Limb (tissue), 2 donors: ENCODE data around the gene RFT1.
"Not testable (repeated sequence)": the region's sequence is repeated elsewhere in the genome, so short reads cannot be mapped to it uniquely, and the experiment has no call there.

Experiments used
- DNase-seq, 2 donors: peaks; one replicate each; pipeline ENCODE4 v3.0.0-alpha.2; 2016; ENCODE audit errors: extremely low spot score in 2 of 2

Gene RFT1

DNA sequence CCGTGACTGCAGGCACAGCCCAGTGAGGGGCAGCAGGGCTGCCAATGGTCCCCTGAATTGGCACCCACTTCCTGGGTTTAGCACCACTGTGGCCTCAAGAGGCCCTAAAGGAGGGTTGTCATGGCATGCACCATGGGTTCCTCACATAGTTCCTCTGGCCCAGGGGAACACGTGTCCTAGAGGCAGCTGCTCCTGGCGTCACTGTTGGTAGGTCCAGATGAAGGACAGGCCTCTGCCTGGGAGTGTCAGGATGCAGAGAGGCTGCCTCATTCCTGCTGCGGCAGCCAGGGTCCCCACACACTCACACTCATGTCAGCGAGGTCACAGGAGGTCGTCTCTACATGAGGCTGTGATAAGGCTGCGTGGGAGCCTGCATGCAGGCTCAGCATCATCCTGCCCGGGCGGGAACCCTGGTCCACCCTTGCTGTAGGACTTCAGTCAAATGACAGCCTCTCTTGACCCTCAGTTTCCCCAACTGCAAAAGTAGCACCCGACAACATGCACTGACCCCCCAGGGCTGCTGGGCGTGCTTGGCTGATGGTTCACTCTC lies 58.3 kb downstream of the RFT1 start:
- DNase-seq = no peak

DNA sequence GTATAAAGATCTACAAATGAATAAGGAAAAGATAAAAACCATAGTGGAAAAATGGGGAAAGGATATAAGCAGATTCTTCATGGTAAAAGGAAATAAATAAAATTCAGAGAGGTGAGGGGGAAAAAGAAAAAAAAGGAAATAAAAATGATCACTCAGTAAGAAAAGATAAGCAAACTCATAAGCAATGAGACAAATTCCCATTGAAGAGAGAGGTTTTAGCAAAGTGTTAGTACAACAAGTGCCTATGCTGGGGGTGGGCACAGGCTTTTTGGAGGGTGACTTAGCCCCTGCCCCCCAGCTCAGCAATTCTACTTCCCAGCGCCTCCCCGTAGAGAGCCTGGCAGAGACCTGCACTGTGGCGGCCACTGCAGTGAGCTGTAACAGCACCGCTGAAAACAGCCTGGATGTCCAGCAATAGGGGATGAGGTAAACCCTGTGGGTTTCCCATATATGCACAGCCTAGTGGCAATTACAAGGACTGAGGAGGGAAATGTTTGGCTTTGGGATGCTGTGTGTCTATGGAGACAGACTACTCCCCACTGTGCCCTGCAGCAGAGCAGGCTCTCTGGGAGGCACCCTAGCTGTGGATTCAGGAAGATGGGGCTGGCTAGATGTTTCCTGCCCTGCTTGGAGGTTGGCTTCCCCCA lies 60.7 kb downstream of the RFT1 start:
- peak in 1 of 2 donors; percentile 16 for DNase-seq

GRCh38 chr3:53068176-53068575 lies 62.1 kb downstream of the RFT1 start:
- peak in 1 of 2 donors; percentile 9 for DNase-seq

DNA sequence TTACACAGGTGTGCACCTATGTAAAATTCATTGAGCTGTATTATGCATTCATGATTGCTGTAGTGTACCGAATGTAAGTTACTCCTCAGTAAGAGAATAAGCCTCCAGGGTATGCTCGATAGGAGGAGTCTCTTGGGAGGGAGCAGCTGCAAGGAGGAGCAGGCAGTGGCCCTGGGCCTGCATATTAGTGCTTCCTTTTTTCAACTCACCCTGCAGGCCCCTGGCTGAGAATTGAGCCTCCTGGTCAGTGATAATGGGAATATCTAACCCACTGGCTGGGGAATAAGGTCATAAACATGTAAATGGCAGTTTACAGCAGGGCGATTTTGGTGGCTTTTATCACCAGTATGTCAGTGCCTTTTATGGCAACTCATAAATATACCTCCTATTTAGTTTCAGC lies 62.7 kb downstream of the RFT1 start:
- DNase-seq = peak in 1 of 2 donors; percentile 14

DNA sequence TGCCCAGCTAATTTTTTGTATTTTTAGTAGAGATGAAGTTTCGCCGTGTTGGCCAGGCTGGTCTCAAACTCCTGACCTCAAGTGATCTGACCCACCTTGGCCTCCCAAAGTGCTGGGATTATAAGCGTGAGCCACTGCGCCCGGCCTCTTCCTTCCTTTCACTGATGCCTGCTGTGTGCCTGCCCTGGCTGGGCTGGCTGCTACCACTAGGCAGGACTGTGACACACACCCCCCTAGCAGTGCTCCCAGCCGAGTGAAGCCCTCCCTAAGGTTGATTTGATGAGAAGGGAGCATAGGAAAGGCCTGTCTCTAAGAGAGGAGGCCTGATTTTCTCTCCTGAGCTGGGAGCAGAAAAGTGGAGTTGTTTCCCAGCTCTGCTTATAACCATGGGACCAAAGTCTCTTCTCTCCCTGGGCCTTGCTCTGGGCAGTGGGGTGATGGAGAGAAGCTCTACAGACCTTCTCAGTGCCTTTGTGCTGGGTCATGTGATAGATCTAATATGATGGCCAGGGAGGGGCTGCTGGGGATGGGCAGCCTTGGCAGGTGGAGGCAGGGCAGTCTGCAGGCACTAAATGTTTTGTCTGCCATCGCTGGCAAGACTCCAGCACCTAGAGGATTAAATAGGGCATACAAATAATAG lies 64.3 kb downstream of the RFT1 start:
- DNase-seq = peak in 1 of 2 donors; percentile 12

GRCh38 chr3:53062905-53063304 lies 67.3 kb downstream of the RFT1 start:
- DNase-seq = no peak

DNA sequence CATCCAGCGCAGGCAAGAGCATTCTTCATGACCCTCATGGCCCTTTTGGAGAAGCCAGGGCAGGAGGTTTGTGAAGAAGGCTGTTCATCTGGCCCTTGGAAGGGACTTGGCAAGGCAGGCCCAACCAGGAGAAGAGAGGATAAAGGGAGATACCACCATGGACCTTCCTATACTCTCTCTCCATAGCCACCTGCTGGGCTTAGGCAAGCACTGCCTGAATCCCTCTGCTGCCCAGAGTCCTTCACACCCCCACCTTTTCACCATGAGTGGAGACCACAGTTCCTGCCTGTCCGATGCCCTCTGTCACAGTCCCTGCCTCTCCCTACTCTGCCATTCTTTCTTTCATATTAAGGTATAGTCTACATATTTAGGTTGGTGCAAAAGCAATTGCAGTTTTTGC lies 73.8 kb downstream of the RFT1 start:
- no peak for DNase-seq

DNA sequence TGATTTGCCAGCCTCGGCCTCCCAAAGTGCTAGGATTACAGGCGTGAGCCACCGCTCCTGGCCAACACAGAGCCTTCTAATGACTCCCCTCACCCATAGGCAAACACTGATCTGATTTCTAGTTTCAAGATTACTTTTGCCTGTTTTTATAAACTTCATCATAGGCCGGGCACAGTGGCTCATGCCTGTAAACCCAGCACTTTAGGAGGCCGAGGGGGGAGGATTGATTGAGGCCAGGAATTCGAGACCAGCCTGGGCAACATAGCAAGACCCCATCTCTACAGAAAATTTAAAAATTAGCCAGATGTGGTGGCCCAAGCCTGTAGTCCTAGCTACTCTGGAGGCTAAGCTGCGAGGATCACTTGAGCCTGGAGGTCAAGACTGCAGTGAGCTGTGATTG lies 76.0 kb downstream of the RFT1 start:
- DNase-seq = not testable (repeated sequence)

DNA sequence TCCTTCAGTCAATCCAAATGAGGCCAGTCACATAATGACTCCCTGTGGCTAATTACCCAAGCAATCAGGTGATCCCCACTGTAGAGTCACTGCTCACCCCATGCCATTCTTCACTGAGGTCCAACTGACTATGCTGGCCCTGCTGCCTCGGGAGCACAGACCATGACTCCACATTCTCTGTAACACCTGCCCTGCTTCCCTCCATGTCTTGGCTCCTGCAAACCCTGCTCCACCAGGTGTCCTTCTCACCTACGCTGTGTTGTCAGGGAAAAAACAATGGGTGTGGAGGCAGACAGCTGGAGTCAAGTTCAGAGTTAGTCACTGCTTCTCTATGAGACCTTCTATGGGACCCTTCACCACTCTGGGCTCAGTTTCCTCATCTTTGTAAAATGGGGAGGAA lies 78.3 kb downstream of the RFT1 start:
- DNase-seq = no peak

DNA sequence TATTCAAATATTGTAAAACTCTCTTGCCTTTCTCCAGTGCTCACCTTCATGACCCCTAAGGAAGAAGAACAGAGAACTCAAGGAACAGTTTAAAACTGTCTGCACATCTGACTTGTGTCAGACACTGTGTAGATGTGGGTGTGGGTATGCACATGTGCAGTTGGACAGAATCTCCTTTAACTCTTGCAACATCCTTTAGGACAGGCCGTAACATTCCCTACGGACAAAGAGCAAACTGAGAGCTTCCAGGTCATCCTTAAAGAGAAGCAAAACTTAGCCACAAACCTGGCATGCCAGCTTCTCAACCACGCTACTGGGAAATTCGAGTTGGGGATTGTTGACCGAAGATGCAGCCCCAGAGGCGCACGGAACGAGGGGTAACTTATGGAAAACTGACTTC lies 80.2 kb downstream of the RFT1 start:
- DNase-seq = no peak

GRCh38 chr3:53046171-53047170 lies 83.8 kb downstream of the RFT1 start:
- DNase-seq = peak in 1 of 2 donors; percentile 71

- DNase-seq = peak; percentile 60 to 87
Measured at GRCh38 chr3:53045518-53046170, 84.6 kb downstream of the RFT1 start, which contains the start of gene SFMBT1. SFMBT1 (minus strand) TSS chr3:53046073; CDS start chr3:52969128, 76,945 bp downstream.

DNA sequence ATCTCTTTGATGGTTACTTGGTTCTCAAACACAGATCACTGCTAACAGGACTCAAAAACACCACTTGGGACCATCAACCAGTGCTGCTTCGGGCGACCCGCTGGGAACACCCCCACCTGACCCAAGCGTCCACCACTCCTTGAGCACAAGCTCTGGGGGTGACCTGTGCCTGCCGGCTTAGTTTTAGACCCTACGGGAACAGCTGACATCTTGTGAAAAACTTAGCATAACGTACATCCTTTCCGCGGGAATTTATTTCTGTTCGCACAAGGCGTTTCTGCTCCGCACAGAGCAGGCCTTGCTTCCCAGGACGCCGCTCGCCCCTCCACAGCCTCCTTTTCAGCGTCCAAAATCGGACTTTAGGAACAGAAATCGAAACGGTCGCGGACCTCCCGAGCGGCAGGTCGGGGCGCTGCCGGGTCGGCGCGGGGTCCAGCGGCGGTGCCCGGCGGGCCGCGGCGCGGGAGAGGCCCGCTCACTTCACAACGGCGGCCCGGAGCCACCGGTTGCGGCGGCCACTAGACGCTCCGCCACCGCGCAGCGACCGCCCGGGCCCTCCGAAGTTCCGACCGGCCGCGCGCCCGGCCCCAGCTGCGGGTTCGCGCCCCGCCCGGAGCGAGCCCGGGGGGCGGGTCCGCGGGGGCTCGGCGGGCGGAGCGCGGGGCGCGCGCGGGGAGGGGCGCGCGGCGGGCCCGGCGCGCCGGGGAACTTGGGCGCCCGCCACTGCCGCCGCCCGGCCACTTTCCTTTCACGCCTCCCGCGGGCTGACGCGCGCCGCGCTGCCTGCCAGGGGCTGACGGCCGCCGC lies 85.3 kb downstream of the RFT1 start:
- peak; percentile 48 to 71 for DNase-seq

DNA sequence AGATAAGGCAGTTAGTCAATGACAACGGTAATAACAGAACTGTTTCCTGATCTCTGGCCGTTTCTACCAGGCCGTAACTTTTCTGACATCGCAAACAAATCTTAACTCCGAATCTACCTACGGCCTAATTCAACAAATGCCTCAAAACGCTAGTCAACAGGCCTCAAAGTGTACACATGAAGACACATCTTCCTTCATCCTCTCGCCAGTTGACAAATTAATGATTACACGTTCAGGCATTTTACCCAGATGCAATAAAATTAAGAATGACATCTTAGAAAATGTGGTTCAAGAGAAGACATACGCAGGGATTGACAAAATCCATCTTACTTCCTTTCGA lies 85.9 kb downstream of the RFT1 start:
- DNase-seq = no peak

DNA sequence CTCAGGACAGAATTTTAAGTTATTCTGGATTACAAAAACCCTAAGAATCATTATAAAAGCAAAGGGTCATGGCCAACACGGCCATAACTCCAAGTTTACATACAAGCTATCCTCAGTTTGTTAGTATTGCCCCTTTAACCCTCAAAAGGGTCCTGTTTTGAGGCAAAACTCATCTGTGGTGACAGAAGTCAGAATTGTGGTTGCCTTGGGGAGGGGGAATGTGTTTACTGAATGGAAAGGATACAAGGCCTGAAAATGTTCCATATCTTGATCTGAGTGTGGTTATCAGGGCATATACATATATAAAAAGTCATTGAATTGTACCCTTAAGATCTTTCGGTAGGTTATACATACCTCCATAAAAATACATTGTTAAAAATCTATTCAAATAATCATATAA lies 86.5 kb downstream of the RFT1 start:
- DNase-seq = no peak

GRCh38 chr3:53042651-53043050 lies 87.6 kb downstream of the RFT1 start:
- no peak for DNase-seq

- DNase-seq = no peak
Measured at GRCh38 chr3:53040351-53040820, 89.8 kb downstream of the RFT1 start.

DNA sequence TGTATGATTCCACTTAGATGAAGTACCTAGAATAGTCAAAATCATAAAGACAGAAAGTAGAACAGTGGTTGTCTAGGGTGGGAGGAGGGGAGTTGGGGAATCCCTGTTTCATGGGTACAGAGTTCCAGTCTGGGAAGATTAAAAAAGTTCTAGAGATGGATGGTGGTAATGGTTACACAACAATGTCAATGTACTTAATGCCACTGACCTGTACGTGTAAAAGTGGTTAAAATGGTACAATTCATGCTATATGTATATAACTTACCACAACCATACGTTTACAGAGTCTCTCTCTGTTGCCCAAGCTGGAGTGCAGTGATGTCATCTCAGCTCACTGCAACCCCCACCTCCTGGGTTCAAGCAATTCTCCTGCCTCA lies 90.9 kb downstream of the RFT1 start:
- no peak for DNase-seq

DNA sequence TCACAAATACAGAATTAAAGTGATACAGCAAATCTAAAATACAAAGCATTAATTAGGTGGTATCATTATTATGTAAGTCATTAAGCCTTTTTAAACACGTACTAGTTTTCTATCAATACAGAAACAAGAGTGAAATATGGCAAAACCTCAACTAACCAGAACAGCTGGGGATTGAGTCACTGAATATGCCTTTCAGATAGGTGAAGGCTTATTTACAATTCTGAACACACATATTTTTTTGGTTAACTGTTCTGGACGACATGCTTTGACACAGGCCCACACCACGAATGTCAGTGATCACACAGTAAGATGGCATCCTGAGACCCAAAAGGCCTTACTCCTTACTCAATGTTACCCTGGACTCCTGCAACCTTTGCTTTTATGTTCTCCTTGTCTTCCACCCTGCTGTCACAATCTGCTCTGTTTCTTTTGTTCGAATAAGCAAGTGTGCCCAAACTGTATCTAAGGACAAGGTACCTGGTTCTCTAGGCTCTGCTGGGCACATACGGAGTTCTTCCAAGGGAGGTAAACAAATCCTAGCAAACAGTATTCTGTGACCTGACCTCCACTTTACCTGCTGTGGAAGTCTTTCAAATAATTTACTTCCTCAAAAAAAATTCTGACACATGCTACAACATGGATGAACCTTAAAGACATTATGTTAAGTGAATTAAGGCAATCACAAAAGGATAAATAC lies 91.4 kb downstream of the RFT1 start:
- no peak for DNase-seq
